CD4-positive, alpha-beta T cell treated with Interleukin-4 for 4 hours (primary cell): ENCODE results near the gene ISL2.
A peak's percentile ranks its signal among the peaks of the same experiment; 100 is the strongest.

Experiments used
- DNase-seq: peaks from one replicate; pipeline ENCODE4 v3.0.0-alpha.2; 2020

The ISL2 gene

GRCh38 chr15:76328106-76328696 lies 8.4 kb upstream of the ISL2 start:
- no peak for DNase-seq

- DNase-seq = no peak
Observed at GRCh38 chr15:76328958-76329357, 7.6 kb upstream of the ISL2 start.

GRCh38 chr15:76330080-76330680 lies 6.4 kb upstream of the ISL2 start:
- DNase-seq = no peak

GRCh38 chr15:76332796-76333195 lies 3.8 kb upstream of the ISL2 start:
- DNase-seq = no peak

- no peak for DNase-seq
Observed at GRCh38 chr15:76333309-76333708, 3.3 kb upstream of the ISL2 start.

- no peak for DNase-seq
Observed at GRCh38 chr15:76333720-76334437, 2.7 kb upstream of the ISL2 start.

- DNase-seq = no peak
Observed at GRCh38 chr15:76334438-76335306, 1.9 kb upstream of the ISL2 start.

GRCh38 chr15:76335307-76336253 lies 993 bp upstream of the ISL2 start:
- DNase-seq = no peak

- no peak for DNase-seq
Observed at GRCh38 chr15:76337059-76337695, 604 bp downstream of the ISL2 start.

GRCh38 chr15:76337696-76338485 lies 1.3 kb downstream of the ISL2 start:
- no peak for DNase-seq

- no peak for DNase-seq
Observed at GRCh38 chr15:76338486-76339304, 2.1 kb downstream of the ISL2 start.

- DNase-seq = no peak
Observed at GRCh38 chr15:76339305-76340197, 3.0 kb downstream of the ISL2 start.

GRCh38 chr15:76340198-76340802 lies 3.7 kb downstream of the ISL2 start:
- no peak for DNase-seq

GRCh38 chr15:76340803-76341365 lies 4.3 kb downstream of the ISL2 start:
- DNase-seq = peak; percentile 26

- DNase-seq = no peak
Observed at GRCh38 chr15:76341366-76342057, 4.9 kb downstream of the ISL2 start.

- no peak for DNase-seq
Observed at GRCh38 chr15:76342058-76342381, 5.4 kb downstream of the ISL2 start.

GRCh38 chr15:76342382-76343201 lies 6.0 kb downstream of the ISL2 start:
- no peak for DNase-seq
